GM12864 (cell line): ENCODE results near the gene HINT1.
A peak's percentile ranks its signal among the peaks of the same experiment; 100 is the strongest.

Experiments
- DNase-seq: peaks from one replicate; pipeline ENCODE4 v3.0.0-alpha.2; 2011; ENCODE audit warnings: low read depth
- H3K4me3 ChIP-seq: 2 replicates; pipeline ENCODE4 v1.5.1; 2011; ENCODE audit warnings: mild to moderate bottlenecking, low read depth, low read length, control low read depth
- CTCF ChIP-seq: IDR thresholded peaks from 2 replicates; pipeline ENCODE4 v1.5.1; 2011; ENCODE audit warnings: low read depth, mild to moderate bottlenecking, moderate library complexity, low read length, control low read depth, inconsistent platforms; ENCODE audit errors: missing control alignments

Gene HINT1

GRCh38 chr5:131165119-131165727, at the start of gene HINT1:
HINT1 (minus strand) TSS chr5:131165256; CDS start chr5:131165205, 51 bp downstream.
- H3K4me3 ChIP-seq, result peak within 1 kb of the TSS; percentile 68
- peak; percentile 78 for DNase-seq
- TF ChIP-seq CTCF, result peak; percentile 12

- no peak overlapping the region for H3K4me3 ChIP-seq
- DNase-seq, result no peak
- no peak for TF ChIP-seq CTCF
Observed at GRCh38 chr5:131214609-131215227, 49.7 kb upstream of the HINT1 start.

GRCh38 chr5:131212471-131213021, 47.5 kb upstream of the HINT1 start:
- no peak for TF ChIP-seq CTCF
- peak; percentile 74 for DNase-seq
- H3K4me3 ChIP-seq, result peak overlapping the region; percentile 42; the same call in 1 of the 2 replicates

GRCh38 chr5:131211669-131212068, 46.6 kb upstream of the HINT1 start:
- no peak for DNase-seq
- peak overlapping the region; percentile 42 for H3K4me3 ChIP-seq
- TF ChIP-seq CTCF, result no peak

- DNase-seq, result no peak
- H3K4me3 ChIP-seq, result peak overlapping the region; percentile 42
- TF ChIP-seq CTCF, result no peak
Observed at GRCh38 chr5:131210151-131210510, 45.1 kb upstream of the HINT1 start.

- no peak for TF ChIP-seq CTCF
- DNase-seq, result peak; percentile 81
- peak overlapping the region; percentile 42 for H3K4me3 ChIP-seq
Observed at GRCh38 chr5:131209506-131210150, 44.6 kb upstream of the HINT1 start.
